Measurements from ENCODE around the gene ARRDC4.

The ARRDC4 gene

GRCh38 chr15:98012354-98012753 lies 51.9 kb downstream of the ARRDC4 start:
- TF ChIP-seq CTCF (IDR thresholded peaks at IDR 0.05; ENCODE audit: insufficient read depth, low read depth, low read length, missing control alignments): no peak
- no peak for DNase-seq (ENCODE audit: low read depth)
- no peak overlapping the region for H3K4me3 ChIP-seq (ENCODE audit: low read depth, low read length)

GRCh38 chr15:98013631-98014030 lies 53.1 kb downstream of the ARRDC4 start:
- DNase-seq (ENCODE audit: low read depth): no peak
- TF ChIP-seq CTCF (IDR thresholded peaks at IDR 0.05; ENCODE audit: insufficient read depth, low read depth, low read length, missing control alignments): no peak
- no peak overlapping the region for H3K4me3 ChIP-seq (ENCODE audit: low read depth, low read length)

GRCh38 chr15:98017150-98017964 lies 56.9 kb downstream of the ARRDC4 start:
- no peak for DNase-seq (ENCODE audit: low read depth)
- no peak overlapping the region for H3K4me3 ChIP-seq (ENCODE audit: low read depth, low read length)
- TF ChIP-seq CTCF (IDR thresholded peaks at IDR 0.05; ENCODE audit: insufficient read depth, low read depth, low read length, missing control alignments): no peak

GRCh38 chr15:98018761-98019351 lies 58.4 kb downstream of the ARRDC4 start:
- H3K4me3 ChIP-seq (ENCODE audit: low read depth, low read length): no peak overlapping the region
- TF ChIP-seq CTCF (IDR thresholded peaks at IDR 0.05; ENCODE audit: insufficient read depth, low read depth, low read length, missing control alignments): no peak
- no peak for DNase-seq (ENCODE audit: low read depth)

All from GM12865 (cell line).